DLD1 (cell line): ENCODE measurements around the gene RPTOR.

Experiments
- in situ Hi-C: cut with HindIII; loops from 2 replicates; pipeline ENCODE4 v1.10.0; 2017; ENCODE audit warnings: low sequenced_read_pairs

Gene RPTOR

GRCh38 chr17:80822021-80822699 is 277.5 kb downstream of the RPTOR start:
- in situ Hi-C loops = no loop called here

GRCh38 chr17:80822700-80823410 is 278.2 kb downstream of the RPTOR start:
- in situ Hi-C loops = no loop called here

GRCh38 chr17:80824549-80825470 is 280.2 kb downstream of the RPTOR start:
- in situ Hi-C loops = no loop called here

DNA sequence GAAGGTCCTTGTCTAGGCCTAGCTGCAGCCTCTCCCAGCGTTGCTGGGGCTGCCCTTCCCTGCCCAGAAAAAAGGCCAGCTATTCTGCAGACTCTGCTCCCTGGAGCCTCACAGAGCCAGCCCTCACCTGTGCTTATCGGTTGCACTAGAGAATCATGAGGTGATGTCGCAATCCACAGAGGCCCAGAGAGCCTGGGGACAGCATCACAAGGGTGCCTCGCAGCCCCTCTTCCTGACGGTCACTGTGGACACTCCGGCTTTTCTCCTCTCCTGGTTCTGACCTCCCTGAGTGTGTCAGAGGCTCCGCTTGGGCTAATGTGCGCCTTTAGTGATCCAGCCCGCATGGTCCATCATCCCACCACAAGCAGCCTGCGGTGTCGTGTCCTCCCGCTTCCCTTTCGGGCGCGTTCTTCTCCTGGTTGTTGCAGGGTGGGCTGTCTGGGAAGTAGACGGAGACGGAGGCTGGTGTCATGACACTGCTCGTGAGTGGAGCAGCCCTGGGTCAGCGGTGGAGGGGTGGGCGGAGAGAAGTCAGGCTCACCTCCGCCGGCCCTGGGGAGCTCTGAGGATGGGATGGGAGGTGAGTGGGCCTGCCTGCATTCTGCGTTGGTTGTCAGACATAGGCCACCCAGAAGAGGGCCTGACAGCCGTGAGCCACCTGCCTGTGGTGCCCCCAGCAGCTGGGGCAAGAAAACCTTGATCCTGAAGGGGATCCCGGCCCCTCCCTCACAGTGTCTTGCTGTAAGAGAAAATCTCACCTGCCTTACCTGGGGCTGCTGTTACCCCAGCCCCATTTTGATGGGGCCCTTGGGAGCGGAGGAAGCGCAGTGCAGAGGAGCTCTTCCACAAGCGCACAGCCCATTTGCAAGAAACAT is 281.1 kb downstream of the RPTOR start:
- in situ Hi-C loops = no loop called here

DNA sequence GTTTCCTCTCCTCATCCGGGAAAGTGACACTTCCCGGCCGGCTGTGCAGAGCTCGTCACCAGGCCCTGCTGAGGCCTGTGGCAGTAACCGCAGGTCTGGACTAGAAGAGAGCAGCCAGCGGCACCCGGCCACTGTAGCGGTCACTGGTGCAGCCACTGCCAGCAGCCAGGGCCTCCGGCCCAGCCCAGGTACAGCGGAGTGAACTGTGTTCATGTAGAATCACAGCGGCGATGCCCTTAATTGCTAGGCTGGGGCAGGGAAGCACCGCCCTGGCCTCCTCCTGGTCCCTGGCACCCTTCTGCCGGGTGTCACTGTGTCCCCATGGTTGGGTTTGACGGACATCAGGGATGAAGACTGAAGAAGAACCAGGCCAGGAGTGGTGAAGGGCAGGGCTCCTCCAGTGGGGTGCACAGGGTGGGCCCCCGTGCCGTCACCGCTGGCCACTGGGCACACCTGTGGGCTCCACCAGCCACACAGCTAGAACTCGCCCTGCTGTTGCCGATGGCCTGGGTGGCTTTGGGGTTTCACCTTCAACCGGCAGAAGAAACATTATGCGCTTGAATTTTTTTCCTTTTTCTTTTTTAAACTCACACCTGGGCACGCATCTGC is 281.8 kb downstream of the RPTOR start:
- in situ Hi-C loops = no loop called here

DNA sequence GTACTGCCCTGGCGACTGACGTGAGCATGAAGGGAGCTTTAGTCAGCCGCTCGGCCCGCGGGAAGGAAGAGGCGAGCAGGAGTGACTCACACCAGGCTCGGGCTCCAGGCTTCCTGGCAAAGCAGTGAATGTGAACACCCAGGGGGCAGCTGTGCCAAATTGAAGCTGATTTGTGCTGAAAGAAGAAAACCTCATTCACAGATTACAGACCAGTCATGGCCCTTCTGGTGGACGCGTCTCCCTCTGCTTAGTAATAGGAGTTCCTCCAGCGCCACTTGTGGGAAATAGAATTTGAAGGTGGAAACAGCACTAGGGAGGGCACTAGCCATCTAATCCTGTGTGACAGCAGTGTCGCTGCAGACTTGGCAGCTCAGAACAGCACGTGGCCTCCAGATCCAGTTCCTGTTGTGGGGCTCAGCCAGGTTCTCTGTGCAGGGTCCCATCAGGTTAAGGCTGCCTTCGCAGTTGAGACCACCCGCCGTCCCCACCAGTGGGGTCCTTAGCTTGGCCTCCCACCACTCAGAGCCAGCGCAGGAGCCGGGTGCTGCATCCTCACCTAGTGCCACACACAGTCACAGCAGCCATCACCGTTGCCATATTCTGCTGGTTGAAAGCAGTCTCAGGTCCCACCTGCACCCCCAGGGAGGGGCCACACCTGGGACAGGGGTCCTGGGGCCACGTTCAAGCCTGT is 282.5 kb downstream of the RPTOR start:
- in situ Hi-C loops = no loop called here

GRCh38 chr17:80827646-80828643 is 283.3 kb downstream of the RPTOR start:
- in situ Hi-C loops = no loop called here

DNA sequence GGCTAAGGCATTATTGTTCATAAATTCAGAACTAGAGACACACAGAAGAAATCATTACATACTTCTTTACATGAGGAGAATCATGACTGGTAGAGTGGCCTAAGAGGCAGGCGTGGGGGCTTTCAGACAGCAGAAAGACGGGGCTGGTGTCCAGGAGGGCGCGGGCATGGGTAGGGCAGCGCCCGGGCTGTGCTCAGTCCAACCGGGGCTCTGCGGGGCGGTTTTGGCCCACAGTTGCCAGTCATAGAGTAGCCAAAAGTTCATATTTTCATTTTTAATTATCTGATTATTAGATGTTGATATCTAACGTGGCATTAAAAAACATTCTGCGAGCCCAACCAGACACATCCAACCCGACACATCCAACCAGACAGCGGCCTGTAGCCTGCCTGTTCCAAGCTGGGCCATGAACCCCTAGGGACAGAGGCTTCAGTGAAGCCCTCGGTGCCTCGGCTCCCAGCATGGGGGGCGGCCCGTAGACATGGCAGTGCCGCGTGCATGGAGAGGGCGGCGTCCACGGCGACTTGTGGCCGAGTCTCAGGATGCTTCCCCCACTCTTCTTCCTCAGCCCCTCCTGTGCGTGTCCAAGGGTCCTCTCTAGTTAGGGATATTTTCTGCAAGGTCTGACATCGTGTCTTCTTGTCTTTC is 284.7 kb downstream of the RPTOR start:
- in situ Hi-C loops = no loop called here

GRCh38 chr17:80830020-80830780 is 285.6 kb downstream of the RPTOR start:
- in situ Hi-C loops = no loop called here

DNA sequence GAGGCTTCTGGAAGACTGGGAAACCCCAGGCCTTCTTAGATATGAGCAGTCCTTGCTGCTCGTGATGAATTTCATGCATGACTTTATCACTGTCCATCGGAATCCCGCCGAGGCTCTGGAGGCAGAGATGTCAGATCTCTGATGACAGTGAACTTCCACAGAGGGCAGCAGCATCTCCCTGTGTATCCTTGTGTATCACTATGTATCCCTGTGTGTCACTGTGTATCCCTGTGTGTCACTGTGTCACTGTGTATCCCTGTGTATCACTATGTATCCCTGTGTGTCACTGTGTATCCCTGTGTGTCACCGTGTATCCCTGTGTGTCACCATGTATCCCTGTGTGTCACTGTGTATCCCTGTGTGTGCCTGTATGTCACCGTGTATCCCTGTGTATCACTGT is 286.9 kb downstream of the RPTOR start:
- in situ Hi-C loops = no loop called here

DNA sequence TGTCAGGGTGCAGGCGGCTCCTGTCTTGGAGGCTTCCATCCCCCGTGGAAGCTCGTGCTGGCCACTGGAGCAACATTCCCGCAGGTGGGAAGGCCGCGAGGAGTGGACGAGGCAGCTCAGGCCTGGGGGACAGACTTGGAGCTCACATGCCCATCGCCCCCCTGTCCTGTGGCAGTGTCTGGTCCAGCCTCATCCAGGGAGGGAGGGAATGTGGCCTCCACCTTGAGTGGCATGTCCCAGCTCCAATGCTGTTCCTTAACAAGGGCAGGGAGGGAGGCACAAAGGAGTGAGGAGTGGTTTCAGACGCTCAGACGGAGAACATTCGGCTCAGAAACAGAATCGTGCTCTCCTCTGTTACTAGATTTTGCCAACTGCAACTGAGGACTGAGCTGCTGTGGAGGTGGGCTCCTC is 287.6 kb downstream of the RPTOR start:
- in situ Hi-C loops = no loop called here

GRCh38 chr17:80832888-80833583 is 288.4 kb downstream of the RPTOR start:
- in situ Hi-C loops = no loop called here

- in situ Hi-C loops = no loop called here
Observed at GRCh38 chr17:80833952-80834892, 289.6 kb downstream of the RPTOR start.

GRCh38 chr17:80834893-80835275 is 290.2 kb downstream of the RPTOR start:
- in situ Hi-C loops = no loop called here

GRCh38 chr17:80835816-80836657 is 291.4 kb downstream of the RPTOR start:
- in situ Hi-C loops = no loop called here
